ENCODE data around the gene KRTAP24-1.

- no peak for TF ChIP-seq TAF1 (IDR thresholded peaks at IDR 0.05; ENCODE audit: control insufficient read depth, extremely low read depth, insufficient read depth, low read length, severe bottlenecking)
- TF ChIP-seq E4F1 (CRISPR knock-in tag; IDR thresholded peaks at IDR 0.05; ENCODE audit: borderline replicate concordance), result no peak
- TF ChIP-seq E2F5 (CRISPR knock-in tag; IDR thresholded peaks at IDR 0.05), result no peak
- TF ChIP-seq CTCF (IDR thresholded peaks at IDR 0.05 in 2 of 3, conservative IDR thresholded peaks at IDR 0.05 in 1 of 3; ENCODE audit: insufficient read depth in 2 of 3, low read depth in 1 of 3, low read length in 3 of 3), result no peak
- TF ChIP-seq POLR2AphosphoS5 (IDR thresholded peaks at IDR 0.05; ENCODE audit: control insufficient read depth, insufficient read depth, low read depth, low read length), result no peak
- TF ChIP-seq CCNT2 (IDR thresholded peaks at IDR 0.05; ENCODE audit: borderline replicate concordance, extremely low read depth, insufficient read length, low read depth, low read length), result no peak
- TF ChIP-seq DPF2 (IDR thresholded peaks at IDR 0.05), result no peak
These were observed 26.6 kb downstream of the KRTAP24-1 start for GRCh38 chr21:30256100-30256499.

Data from K562 (cell line).